Mesodermal cell (in vitro differentiated cells): ENCODE results near the gene KRT38.

Experiments
- H3K27ac ChIP-seq: 2 replicates; pipeline ENCODE4 v1.7.0; 2013; ENCODE audit warnings: mild to moderate bottlenecking, low read depth, low read length, moderate library complexity; ENCODE audit not compliant: severe bottlenecking
- H3K36me3 ChIP-seq: 2 replicates; pipeline ENCODE4 v1.7.1; 2013; ENCODE audit warnings: mild to moderate bottlenecking, low read length, moderate library complexity; ENCODE audit not compliant: control insufficient read depth, insufficient read depth
- H3K4me1 ChIP-seq: one replicate; pipeline ENCODE4 v1.7.1; 2013; ENCODE audit warnings: mild to moderate bottlenecking, low read length; ENCODE audit not compliant: insufficient read depth, control insufficient read depth, poor library complexity, severe bottlenecking
- H3K4me3 ChIP-seq: 2 replicates; pipeline ENCODE4 v1.7.0; 2013; ENCODE audit warnings: low read length, control low read depth, mild to moderate bottlenecking; ENCODE audit not compliant: insufficient read depth, poor library complexity, severe bottlenecking; ENCODE audit errors: extremely low read depth
- H3K9me3 ChIP-seq: 2 replicates; pipeline ENCODE4 v1.7.1; 2013; ENCODE audit warnings: mild to moderate bottlenecking, low read length, moderate library complexity; ENCODE audit not compliant: control insufficient read depth
- WGBS, 2 experiments: methylation state at CpG; one replicate each; pipeline ENCODE4 v1.1.5; 2013; ENCODE audit warnings: missing lambda C conversion rate in 2 of 2; ENCODE audit not compliant: insufficient coverage in 2 of 2; 5-methylcytosine and 5-hydroxymethylcytosine counted together

KRT38 gene

DNA sequence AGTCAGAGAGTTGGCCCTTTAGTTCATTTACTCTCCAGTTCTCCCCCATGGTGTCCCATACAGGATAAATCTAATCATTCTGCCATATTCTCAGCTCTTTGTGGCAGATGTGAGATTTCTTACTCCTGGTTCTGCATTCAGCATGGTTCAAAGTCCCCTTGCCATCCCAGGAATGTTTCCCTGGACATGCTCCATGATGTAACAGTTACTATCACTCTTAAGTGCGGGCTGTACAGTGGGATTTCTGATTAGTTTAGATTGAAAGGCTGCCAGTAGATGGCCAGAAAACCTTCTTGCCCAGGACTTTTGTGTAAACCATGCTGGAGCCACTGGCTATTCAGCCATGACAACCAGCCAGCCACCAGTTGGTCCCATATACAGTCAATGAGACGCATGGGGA is 26.8 kb downstream of the KRT38 start:
- no peak overlapping the region for H3K4me3 ChIP-seq

DNA sequence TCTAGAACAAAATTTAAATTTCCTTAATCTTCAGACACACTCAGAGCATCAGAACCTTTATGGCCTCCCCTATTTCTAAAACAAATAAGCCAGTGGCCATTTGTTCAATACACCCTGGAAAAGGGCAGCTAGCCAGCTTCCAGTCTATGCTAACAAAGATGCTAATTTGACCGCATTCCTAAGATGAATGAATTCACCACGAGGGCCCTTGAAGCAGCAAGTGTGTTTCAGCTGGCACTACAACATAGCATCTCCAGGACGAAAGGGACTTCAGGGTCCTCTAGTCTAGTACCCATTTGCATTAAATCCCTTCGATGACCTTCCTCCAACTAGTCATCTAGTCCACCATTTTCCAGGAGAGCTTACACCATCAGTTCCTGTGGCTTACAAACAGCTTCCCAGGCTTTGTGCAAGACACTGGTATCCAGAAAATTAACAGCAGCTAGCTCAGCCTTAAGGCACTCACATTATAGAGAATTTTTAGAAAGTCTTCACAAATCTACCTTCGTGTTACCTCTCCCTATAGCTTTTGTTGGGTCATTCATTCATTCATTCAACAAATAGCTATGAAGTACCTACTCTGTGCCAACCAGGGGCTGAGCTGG is 27.3 kb downstream of the KRT38 start:
- WGBS, 2 experiments = 55 to 60% methylated on average over 3 to 5 of the region's 5 CpGs
- Histone ChIP-seq H3K27ac (no peak overlapping the region), H3K4me3 (no peak overlapping the region), H3K4me1 (peaks cover 33% of the 10 kb centered on the region), H3K36me3 (no peaks in the 10 kb centered on the region), H3K9me3 (no peaks in the 10 kb centered on the region)

More for the DNA sequence above, 26.8 kb downstream of the KRT38 start:
- Histone ChIP-seq H3K27ac (no peak overlapping the region), H3K9me3 (no peaks in the 10 kb centered on the region), H3K36me3 (no peaks in the 10 kb centered on the region), H3K4me1 (peaks cover 33% of the 10 kb centered on the region)
- 100% methylated on average over 1 of the region's 2 CpGs; no CpG with 5 or more reads in 1 of the 2 experiments for WGBS, 2 experiments

DNA sequence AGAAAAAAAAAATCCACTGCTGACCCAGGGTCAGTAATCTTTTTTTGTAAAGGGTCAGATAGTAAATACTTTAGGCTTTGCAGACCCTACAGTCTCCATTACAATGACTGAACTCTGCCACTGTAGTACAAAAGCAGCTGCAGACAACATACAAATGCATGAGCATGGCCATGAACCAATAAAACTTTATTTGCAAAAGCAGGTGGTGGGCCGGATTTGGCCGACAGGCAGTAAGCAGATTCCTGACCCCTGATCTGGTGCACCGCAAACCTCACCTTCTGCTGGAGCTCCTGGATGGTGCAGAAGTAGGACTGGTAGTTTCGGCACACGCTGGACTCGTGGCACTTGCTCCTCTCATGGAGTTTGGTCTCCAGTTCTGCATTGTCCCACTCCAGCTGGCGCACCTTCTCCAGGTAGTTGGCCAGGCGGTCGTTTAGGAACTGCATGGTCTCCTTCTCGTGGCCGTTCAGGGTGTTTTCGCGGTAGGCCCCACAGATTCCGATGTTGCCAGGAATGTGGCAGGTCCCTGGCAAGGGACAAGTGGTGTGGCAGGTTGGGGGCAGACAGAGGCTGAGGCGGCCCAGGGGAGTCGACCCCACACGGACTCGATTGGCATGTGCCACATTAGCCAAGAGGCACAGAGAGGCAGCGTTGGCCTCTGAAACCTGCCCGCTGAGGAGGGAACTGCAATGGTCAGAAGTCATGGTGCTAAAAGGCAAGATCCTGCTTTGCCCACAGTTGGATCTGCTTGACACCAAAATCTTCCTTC is 29.5 kb downstream of the KRT38 start:
- 93 to 96% methylated on average over 16 to 19 of the region's 20 CpGs for WGBS, 2 experiments
- Histone ChIP-seq H3K9me3 (no peaks in the 10 kb centered on the region), H3K36me3 (no peaks in the 10 kb centered on the region), H3K4me1 (peaks cover 21% of the 10 kb centered on the region), H3K27ac (no peak overlapping the region), H3K4me3 (no peak overlapping the region)

DNA sequence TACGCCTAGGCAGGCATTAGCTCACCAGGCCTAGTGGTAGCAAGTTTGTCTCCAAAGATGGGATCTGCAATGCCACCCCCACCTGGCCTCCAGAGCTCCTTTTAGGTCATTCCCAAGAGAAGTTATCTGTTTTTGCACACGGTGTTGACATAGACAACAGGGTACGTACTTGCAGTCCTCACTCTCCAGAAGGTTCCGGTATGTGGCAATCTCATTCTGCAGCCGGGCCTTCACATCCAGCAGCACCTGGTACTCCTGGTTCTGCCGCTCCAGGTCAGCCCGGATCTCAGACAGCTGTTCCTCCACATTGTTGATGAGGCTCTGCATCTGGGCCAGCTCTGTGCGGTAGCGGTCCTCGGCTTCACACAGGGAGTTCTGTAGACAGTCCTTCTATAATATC is 33.6 kb downstream of the KRT38 start:
- Histone ChIP-seq H3K9me3 (no peaks in the 10 kb centered on the region), H3K27ac (no peak overlapping the region), H3K4me3 (no peak overlapping the region), H3K4me1 (peaks cover 15% of the 10 kb centered on the region), H3K36me3 (no peaks in the 10 kb centered on the region)
- WGBS, 2 experiments = 89 to 94% methylated on average over 7 of the region's 10 CpGs

DNA sequence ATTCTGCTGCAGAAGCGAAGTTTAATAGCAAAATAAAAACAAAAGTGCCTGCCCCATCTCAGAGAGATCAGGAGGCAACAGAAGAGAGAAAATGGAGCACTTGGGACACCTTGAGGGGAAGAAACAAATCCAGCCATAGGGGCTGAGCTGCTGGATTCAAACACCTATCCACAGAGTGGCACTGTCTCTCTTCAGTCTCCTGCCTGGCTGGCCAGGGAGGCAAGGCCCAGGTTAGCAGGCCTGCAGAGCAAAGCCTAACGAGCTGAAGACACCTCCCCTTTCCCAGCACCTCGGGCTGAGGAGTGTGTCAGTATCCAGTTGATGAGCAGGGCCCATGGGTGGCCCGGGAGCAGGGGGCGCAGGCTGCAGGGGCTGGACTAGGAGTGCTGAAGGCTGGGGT is 34.6 kb downstream of the KRT38 start:
- no peak overlapping the region for H3K27ac ChIP-seq

DNA sequence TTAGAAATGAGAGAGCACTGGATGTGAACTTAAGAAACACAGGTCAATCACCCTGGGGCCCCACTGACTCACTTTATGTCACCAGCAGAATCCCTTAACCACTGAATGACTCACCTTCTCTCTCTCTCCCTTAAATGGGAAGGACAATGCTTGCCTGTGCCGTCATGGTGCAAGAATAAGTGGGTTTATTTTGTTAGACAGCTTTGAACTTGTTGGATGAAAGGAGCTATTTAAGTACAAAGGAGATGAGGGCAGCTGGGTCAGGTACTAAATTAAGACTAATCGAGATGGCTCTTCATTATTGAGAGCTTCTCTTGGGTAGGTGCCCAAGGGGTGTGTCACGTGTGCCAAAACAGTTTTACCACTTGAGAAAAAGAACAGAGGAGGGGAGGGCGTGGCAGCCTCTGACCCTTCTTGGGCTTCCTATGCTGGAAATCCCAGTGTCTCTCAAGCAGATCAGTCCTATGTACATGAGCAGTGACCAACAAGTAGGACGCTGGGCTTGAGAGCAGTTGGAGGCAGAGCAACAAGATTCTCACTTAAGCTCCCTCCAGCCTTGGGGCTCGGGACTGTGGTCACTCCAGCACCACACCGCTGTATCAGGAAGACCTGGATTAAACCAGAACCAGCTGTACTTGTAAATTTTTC is 36.6 kb downstream of the KRT38 start:
- peaks cover 20% of the 10 kb centered on the region for H3K4me1 ChIP-seq
- H3K27ac ChIP-seq = no peak overlapping the region
- no peak overlapping the region for H3K4me3 ChIP-seq
- H3K9me3 ChIP-seq = no peaks in the 10 kb centered on the region
- no peaks in the 10 kb centered on the region for H3K36me3 ChIP-seq
- WGBS, 2 experiments = 87 to 95% methylated on average over 5 to 6 of the region's 7 CpGs

More for the DNA sequence above, 34.6 kb downstream of the KRT38 start:
- H3K4me1 ChIP-seq = peaks cover 15% of the 10 kb centered on the region
- no peaks in the 10 kb centered on the region for H3K36me3 ChIP-seq
- 72 to 100% methylated on average over 2 to 5 of the region's 5 CpGs for WGBS, 2 experiments
- H3K4me3 ChIP-seq = no peak overlapping the region
- H3K9me3 ChIP-seq = no peaks in the 10 kb centered on the region

DNA sequence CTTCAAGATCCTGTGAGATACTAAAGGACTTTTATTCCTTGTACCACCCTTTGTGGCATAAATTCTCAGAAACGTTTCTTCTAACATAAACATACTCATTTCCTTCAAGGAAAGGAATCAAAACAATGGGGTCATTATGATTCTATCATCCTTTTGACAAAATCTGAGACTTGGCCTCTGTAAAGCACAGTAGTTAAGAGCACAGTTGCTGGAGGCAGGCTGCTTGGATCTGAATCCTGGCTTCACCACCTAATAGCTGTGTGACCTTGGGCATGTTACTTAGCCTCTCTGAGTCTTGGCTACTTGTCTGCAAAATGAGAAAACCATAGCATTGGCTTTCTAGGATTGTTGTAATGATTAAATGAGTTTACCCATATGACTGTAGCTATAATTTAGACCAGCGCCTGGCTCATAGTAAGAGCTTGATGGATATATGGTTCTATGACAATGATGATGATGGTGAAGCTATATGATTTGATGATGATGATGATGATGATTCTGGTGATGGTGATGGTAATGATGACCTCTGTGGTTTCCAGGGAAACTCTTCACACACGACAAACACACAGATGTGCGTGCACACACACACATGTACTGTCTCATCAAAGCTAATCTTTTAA is 37.3 kb downstream of the KRT38 start:
- 93 to 94% methylated on average over 2 of the region's 4 CpGs for WGBS, 2 experiments
- Histone ChIP-seq H3K36me3 (no peaks in the 10 kb centered on the region), H3K4me1 (peaks cover 20% of the 10 kb centered on the region), H3K4me3 (no peak overlapping the region), H3K9me3 (no peaks in the 10 kb centered on the region), H3K27ac (no peak overlapping the region)

DNA sequence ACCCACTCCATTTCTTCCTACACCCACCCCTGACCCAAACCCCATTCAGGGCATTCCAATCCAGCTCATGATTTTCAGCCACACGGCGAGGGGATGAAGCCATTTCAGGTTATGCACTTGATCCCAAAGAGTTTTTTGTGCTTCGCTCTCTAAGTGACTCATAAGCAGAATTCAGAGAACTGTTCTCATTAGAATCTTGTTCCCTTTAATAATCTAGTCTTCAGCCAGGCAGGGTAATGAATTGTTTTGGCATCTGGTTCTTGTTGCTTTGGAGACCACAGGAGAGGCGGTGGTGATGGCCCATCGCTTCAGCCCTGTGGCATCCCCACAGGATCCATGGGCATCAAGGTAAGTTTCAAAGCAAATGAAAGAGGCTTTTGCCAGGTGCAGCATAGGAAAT is 38.6 kb downstream of the KRT38 start:
- no peak overlapping the region for H3K4me3 ChIP-seq
- peaks cover 20% of the 10 kb centered on the region for H3K4me1 ChIP-seq
- no peak overlapping the region for H3K27ac ChIP-seq
- no peaks in the 10 kb centered on the region for H3K9me3 ChIP-seq
- no peaks in the 10 kb centered on the region for H3K36me3 ChIP-seq
- 92 to 100% methylated on average over 4 to 5 of the region's 5 CpGs for WGBS, 2 experiments

DNA sequence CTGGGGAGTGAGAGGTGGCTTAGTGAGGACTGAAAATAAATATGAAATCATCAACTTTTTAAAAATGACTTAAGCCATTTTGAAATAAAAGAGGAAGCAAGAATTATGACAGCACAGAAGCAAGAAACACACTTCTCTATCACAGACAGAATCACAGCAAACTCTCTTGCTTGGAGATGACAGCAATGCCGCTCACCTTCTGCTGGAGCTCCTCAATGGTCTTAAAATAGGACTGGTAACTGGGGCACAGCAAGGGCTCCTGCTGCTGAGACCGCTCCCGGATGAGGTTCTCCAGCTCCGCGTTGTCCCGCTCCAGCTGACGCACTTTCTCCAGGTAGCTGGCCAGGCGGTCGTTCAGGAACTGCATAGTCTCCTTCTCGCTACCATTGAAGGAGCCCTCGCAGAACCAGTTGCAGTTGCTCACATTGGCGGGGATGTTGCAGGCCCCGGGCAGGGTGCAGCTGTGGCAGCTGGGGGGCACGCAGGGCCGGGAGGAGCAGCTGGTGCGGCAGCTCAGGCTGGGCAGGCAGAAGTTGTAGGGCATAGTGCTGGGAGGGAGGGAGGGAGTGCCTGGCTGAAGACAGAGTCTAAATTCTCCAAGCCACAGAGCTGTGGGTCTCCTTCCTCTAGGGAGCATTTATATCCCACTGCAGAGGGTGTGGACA is 43.7 kb downstream of the KRT38 start, which contains the start of gene KRT31:
TSS of gene KRT31 (minus strand) at position 613 of the 665 bp plus-strand sequence. CDS start at position 544, 69 bp downstream.
- Histone ChIP-seq H3K36me3 (no peaks in the 10 kb centered on the region), H3K4me3 (no peak within 1 kb of the TSS), H3K4me1 (peaks cover 4% of the 10 kb centered on the region), H3K9me3 (no peaks in the 10 kb centered on the region), H3K27ac (no peak within 1 kb of the TSS)
- 94 to 99% methylated on average over 7 to 11 of the region's 16 CpGs for WGBS, 2 experiments

DNA sequence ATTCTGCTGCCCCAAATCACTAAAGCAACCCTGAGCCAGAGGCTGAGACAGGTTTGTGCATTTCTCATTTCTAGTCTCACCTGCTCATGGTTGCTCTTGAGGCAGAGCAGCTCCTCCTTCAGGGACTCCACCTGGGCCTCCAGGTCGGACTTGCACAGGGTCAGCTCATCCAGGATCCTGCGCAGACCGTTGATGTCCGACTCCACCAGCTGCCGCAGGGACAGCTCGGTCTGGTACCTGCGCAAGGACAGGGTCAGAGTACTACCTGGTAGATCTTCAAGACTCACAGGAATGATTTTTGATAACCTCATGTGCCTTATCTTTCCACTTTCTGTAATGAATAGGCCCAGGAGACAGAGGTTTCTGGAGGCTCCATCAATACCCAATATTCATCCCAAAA is 44.4 kb downstream of the KRT38 start:
- H3K4me1 ChIP-seq = peaks cover 4% of the 10 kb centered on the region
- H3K27ac ChIP-seq = no peak overlapping the region
- no peaks in the 10 kb centered on the region for H3K9me3 ChIP-seq
- no peaks in the 10 kb centered on the region for H3K36me3 ChIP-seq
- no peak overlapping the region for H3K4me3 ChIP-seq
- 90 to 91% methylated on average over 7 of the region's 7 CpGs for WGBS, 2 experiments
